Measurements from ENCODE around the gene CPA4. TPM values are rescaled to one million over a fixed set of nuclear protein-coding genes. Genes with fewer than 3 reads are reported as not detected.
"Not testable (repeated sequence)": the region's sequence is repeated elsewhere in the genome, so short reads cannot be mapped to it uniquely, and the experiment has no call there.

The CPA4 gene
- total and polyA plus RNA-seq, 2 experiments from 2014 or later: 1.1 to 3.3 TPM

- Histone ChIP-seq H3K9me2 (replicated peaks; ENCODE audit: insufficient read depth) (no peaks in the 10 kb centered on the region), H3K4me3 (no peak overlapping the region), H3K79me2 (no peaks in the 10 kb centered on the region), H3K27me3 (no peaks in the 10 kb centered on the region), H3K9me3 (ENCODE audit: low read depth) (no peaks in the 10 kb centered on the region), H4K20me1 (ENCODE audit: insufficient read depth, poor library complexity, severe bottlenecking) (no peaks in the 10 kb centered on the region), H3K36me3 (replicated peaks; ENCODE audit: insufficient read depth, low read depth) (no peaks in the 10 kb centered on the region), H3K4me1 (ENCODE audit: insufficient read depth) (no peaks in the 10 kb centered on the region), H3K4me2 (no peak overlapping the region), H3K27ac (no peak overlapping the region), H2AFZ (no peak overlapping the region)
- 89% methylated on average over 6 of the region's 6 CpGs for WGBS (ENCODE audit: low lambda C conversion rate, missing lambda C conversion rate)
- DNase-seq (ENCODE audit: low spot score): no peak
- TF ChIP-seq EZH2phosphoT487 (IDR thresholded peaks at IDR 0.05; ENCODE audit: low read depth, severe bottlenecking, unreplicated experiment) (no peak), CTCF (IDR thresholded peaks at IDR 0.05; ENCODE audit: poor library complexity) (no peak)
Measured at GRCh38 chr7:130309986-130310385, 17.0 kb downstream of the CPA4 start.

GRCh38 chr7:130314305-130314704 is 21.3 kb downstream of the CPA4 start:
- Histone ChIP-seq H3K4me3 (no peak overlapping the region), H3K9me3 (ENCODE audit: low read depth) (no peaks in the 10 kb centered on the region), H3K36me3 (replicated peaks; ENCODE audit: insufficient read depth, low read depth) (no peaks in the 10 kb centered on the region), H3K4me1 (ENCODE audit: insufficient read depth) (no peaks in the 10 kb centered on the region), H3K27me3 (no peaks in the 10 kb centered on the region), H3K27ac (no peak overlapping the region), H2AFZ (no peak overlapping the region), H3K4me2 (no peak overlapping the region), H3K9me2 (replicated peaks; ENCODE audit: insufficient read depth) (no peaks in the 10 kb centered on the region), H4K20me1 (ENCODE audit: insufficient read depth, poor library complexity, severe bottlenecking) (no peaks in the 10 kb centered on the region), H3K79me2 (no peaks in the 10 kb centered on the region)
- TF ChIP-seq EZH2 (IDR thresholded peaks at IDR 0.05; ENCODE audit: borderline replicate concordance) (no peak), CTCF (IDR thresholded peaks at IDR 0.05; ENCODE audit: poor library complexity) (no peak), EZH2phosphoT487 (IDR thresholded peaks at IDR 0.05; ENCODE audit: low read depth, severe bottlenecking, unreplicated experiment) (no peak)
- 79% methylated on average over 6 of the region's 6 CpGs for WGBS (ENCODE audit: low lambda C conversion rate, missing lambda C conversion rate)
- DNase-seq (ENCODE audit: low spot score): no peak

GRCh38 chr7:130319541-130319940 is 26.6 kb downstream of the CPA4 start:
- no peaks in the 10 kb centered on the region for H3K36me3 ChIP-seq (replicated peaks; ENCODE audit: insufficient read depth, low read depth)
- no peak overlapping the region for H3K4me2 ChIP-seq
- no peaks in the 10 kb centered on the region for H3K27me3 ChIP-seq
- H3K9me3 ChIP-seq (ENCODE audit: low read depth): no peaks in the 10 kb centered on the region
- H3K4me3 ChIP-seq: no peak overlapping the region
- no peak for DNase-seq (ENCODE audit: low spot score)
- H4K20me1 ChIP-seq (ENCODE audit: insufficient read depth, poor library complexity, severe bottlenecking): no peaks in the 10 kb centered on the region
- no peak overlapping the region for H3K27ac ChIP-seq
- WGBS (ENCODE audit: low lambda C conversion rate, missing lambda C conversion rate): 100% methylated on average over 1 of the region's 1 CpG
- no peak for TF ChIP-seq EZH2phosphoT487 (IDR thresholded peaks at IDR 0.05; ENCODE audit: low read depth, severe bottlenecking, unreplicated experiment)
- no peak for TF ChIP-seq CTCF (IDR thresholded peaks at IDR 0.05; ENCODE audit: poor library complexity)
- no peak for TF ChIP-seq EZH2 (IDR thresholded peaks at IDR 0.05; ENCODE audit: borderline replicate concordance)
- H3K79me2 ChIP-seq: no peaks in the 10 kb centered on the region
- H3K9me2 ChIP-seq (replicated peaks; ENCODE audit: insufficient read depth): no peaks in the 10 kb centered on the region
- no peak overlapping the region for H2AFZ ChIP-seq
- no peaks in the 10 kb centered on the region for H3K4me1 ChIP-seq (ENCODE audit: insufficient read depth)

GRCh38 chr7:130321542-130322229 is 28.7 kb downstream of the CPA4 start:
- H3K27ac ChIP-seq: not testable (repeated sequence)
- 90% methylated on average over 3 of the region's 3 CpGs for WGBS (ENCODE audit: low lambda C conversion rate, missing lambda C conversion rate)

More at GRCh38 chr7:130321542-130322229, 28.7 kb downstream of the CPA4 start:
- H3K4me2 ChIP-seq; H3K9me3 ChIP-seq (ENCODE audit: low read depth); DNase-seq (ENCODE audit: low spot score); H4K20me1 ChIP-seq (ENCODE audit: insufficient read depth, poor library complexity, severe bottlenecking); H3K27me3 ChIP-seq; H3K4me1 ChIP-seq (ENCODE audit: insufficient read depth); H3K79me2 ChIP-seq; H3K36me3 ChIP-seq (replicated peaks; ENCODE audit: insufficient read depth, low read depth); H3K9me2 ChIP-seq (replicated peaks; ENCODE audit: insufficient read depth); H2AFZ ChIP-seq; H3K4me3 ChIP-seq: not testable (repeated sequence)

All from hepatocyte (in vitro differentiated cells).